Pancreas (tissue), 10 donors: ENCODE data around the gene PPP1R10. TPM values are rescaled to one million over a fixed set of nuclear protein-coding genes. Genes with fewer than 3 reads are reported as not detected.

Source experiments
- ATAC-seq, 4 donors: fragments of 200-7000 bp; cut with Tn5 transposase; one replicate each; pipeline versions ENCODE4 v1.8.0 to v1.9.1; 2020; ENCODE audit warnings: mild to moderate bottlenecking in 4 of 4, moderate library complexity in 4 of 4
- DNase-seq, 6 donors: peaks; one replicate each; pipeline ENCODE4 v3.0.0-alpha.2; 2020
- FAIRE-seq: peaks from 2 replicates; lab custom pipeline; 2012; peaks lifted over from hg19 to GRCh38; lab: Jason Lieb, UNC
- H3K27ac ChIP-seq, 4 donors: fragments of 200-600 bp; sonication (generic); 1 replicate in 3 of 4; 2 replicates in 1 of 4; pipeline versions ENCODE4 v1.5.0 to v1.8.0; 2020
- H3K27me3 ChIP-seq, 4 donors: fragments of 200-600 bp; one replicate each; pipeline ENCODE4 v1.8.0; 2021
- H3K36me3 ChIP-seq, 3 donors: fragments of 200-600 bp; sonication (generic) in 1 of 3; one replicate each; pipeline versions ENCODE4 v1.5.0 to v1.8.0; 2020 to 2021
- H3K4me1 ChIP-seq, 3 donors: fragments of 200-600 bp; one replicate each; pipeline ENCODE4 v1.8.0; 2021
- H3K4me3 ChIP-seq, 4 donors: fragments of 200-600 bp; sonication (generic) in 2 of 4; one replicate each; pipeline versions ENCODE4 v1.5.0 to v1.8.0; 2020 to 2021
- H3K9me3 ChIP-seq, 4 donors: fragments of 200-600 bp; one replicate each; pipeline ENCODE4 v1.8.0; 2021
- CTCF ChIP-seq, 4 donors: fragments of 200-600 bp; sonication (generic) in 3 of 4; IDR thresholded peaks; one replicate each; pipeline versions ENCODE4 v1.5.0 to v1.8.0; 2021; ENCODE audit warnings: antibody characterized with exemption in 4 of 4
- WGBS, 2 donors: extraction: QIAGEN DNeasy Blood & Tissue Kit; methylation state at CpG; one replicate each; pipeline ENCODE4 v1.1.7; 2013; 5-methylcytosine and 5-hydroxymethylcytosine counted together
- intact Hi-C, 3 donors: fragments of 100-400 bp; cut with DNase I; formaldehyde crosslinking; loops; one replicate each; pipeline versions ENCODE4 v1.11.1 to v1.14.2; 2022
- polyA plus RNA-seq, 2 donors: library from polyadenylated mRNA; stranded (reverse); fragments of 200-250 nt; gene quantifications; one replicate each; pipeline ENCODE4 v1.2.3, GENCODE V29; 2013
- total RNA-seq, 6 donors: library from RNA; stranded (reverse); fragmentation: NEBNext Ultra II Directional in 4 of 6; extraction: Animal tissue kit (Norgen Biotek cat#: 25700) in 4 of 6; gene quantifications; one replicate each; pipeline versions ENCODE4 v1.2.1 to v1.2.4, GENCODE V29; 2021 to 2023
- donor health status: healthy with polysubstance abuse.
- donor health status: DM: no; HTN: no; CAD: no; lungs with moderate emphysema.
- donor health status: DM: no; HTN: no; CAD: no.
- donor health status: control.
- donor health status: control.
- donor health status: Bipolar disorder and iron deficiency.
- donor health status: DM: yes; HTN: yes; CAD: no.
- donor health status: DM: no; HTN: no; CAD: no.
- donor health status: DM: no; HTN: no; CAD: no.
- donor health status: DM: yes; HTN: yes; CAD: no.

PPP1R10 gene
- total and polyA plus RNA-seq, 8 donors, result 25.1 to 57.9 (median 38.2) TPM

GRCh38 chr6:30625511-30625910 lies 8.5 kb upstream of the PPP1R10 start:
- H3K9me3 ChIP-seq, result no peaks in the 10 kb centered on the region
- intact Hi-C loops, result no loop called here
- FAIRE-seq (no peak), ATAC-seq (no peak), DNase-seq (no peak)
- H3K27ac ChIP-seq, result no peak overlapping the region
- WGBS, 2 donors, result 96% methylated on average over 8 of the region's 8 CpGs
- TF ChIP-seq CTCF (IDR thresholded peaks at IDR 0.05), result no peak
- no peak overlapping the region for H3K4me3 ChIP-seq
- peaks cover 0 to 53% (median 17%) of the 10 kb centered on the region in 3 donors for H3K36me3 ChIP-seq
- H3K4me1 ChIP-seq, result peaks cover 0 to 7% (median 6%) of the 10 kb centered on the region in 3 donors
- H3K27me3 ChIP-seq, result no peaks in the 10 kb centered on the region

GRCh38 chr6:30619561-30619960 lies 2.5 kb upstream of the PPP1R10 start:
- DNase-seq, result no peak
- no peak for TF ChIP-seq CTCF (IDR thresholded peaks at IDR 0.05)
- no peak overlapping the region for H3K27ac ChIP-seq
- H3K4me1 ChIP-seq, result peaks cover 0 to 11% (median 6%) of the 10 kb centered on the region in 3 donors
- intact Hi-C loops, result no loop called here
- ATAC-seq, result no peak
- H3K9me3 ChIP-seq, result no peaks in the 10 kb centered on the region
- FAIRE-seq, result no peak
- H3K4me3 ChIP-seq, result no peak overlapping the region
- H3K36me3 ChIP-seq, result peaks cover 0 to 53% (median 13%) of the 10 kb centered on the region in 3 donors
- no peaks in the 10 kb centered on the region for H3K27me3 ChIP-seq
- WGBS, 2 donors, result 94 to 96% methylated on average over 11 of the region's 11 CpGs

- Histone ChIP-seq H3K9me3 (no peaks in the 10 kb centered on the region), H3K27ac (peak overlapping the region; percentile 92 to 98 (median 98)), H3K4me1 (peaks cover 10 to 23% (median 12%) of the 10 kb centered on the region in 3 donors), H3K36me3 (peaks cover 0 to 42% (median 13%) of the 10 kb centered on the region in 3 donors), H3K4me3 (peak overlapping the region; percentile 24 to 79 (median 50)), H3K27me3 (no peaks in the 10 kb centered on the region)
- intact Hi-C loops, result no loop called here
- ATAC-seq (no peak), DNase-seq (no peak), FAIRE-seq (no peak)
- no peak for TF ChIP-seq CTCF (IDR thresholded peaks at IDR 0.05)
- 2 to 3% methylated on average over 8 of the region's 8 CpGs for WGBS, 2 donors
Measured at GRCh38 chr6:30618270-30618797, 1.3 kb upstream of the PPP1R10 start.

- WGBS, 2 donors, result 0% methylated on average over 34 of the region's 34 CpGs
- peak; percentile 73 to 88 (median 78) for ATAC-seq
- peak within 1 kb of the TSS; percentile 76 to 93 (median 84) for H3K4me3 ChIP-seq
- DNase-seq, result peak; percentile 91 to 99 (median 98)
- TF ChIP-seq CTCF (IDR thresholded peaks at IDR 0.05), result no peak
- no peak for FAIRE-seq
- no peaks in the 10 kb centered on the region for H3K9me3 ChIP-seq
- intact Hi-C loops, result no loop called here
- no peaks in the 10 kb centered on the region for H3K27me3 ChIP-seq
- H3K36me3 ChIP-seq, result peaks cover 0 to 36% (median 8%) of the 10 kb centered on the region in 3 donors
- H3K4me1 ChIP-seq, result peaks cover 16 to 30% (median 18%) of the 10 kb centered on the region in 3 donors
- H3K27ac ChIP-seq, result peak within 1 kb of the TSS; percentile 92 to 98 (median 98)
Measured at GRCh38 chr6:30617565-30618269, 674 bp upstream of the PPP1R10 start, which contains the start of gene MRPS18B. MRPS18B (plus strand) TSS chr6:30617840; CDS start chr6:30617866, 26 bp downstream.
